ENCODE data around the gene HTR5A. TPM values are rescaled to one million over a fixed set of nuclear protein-coding genes. Genes with fewer than 3 reads are reported as not detected.
"Not testable (repeated sequence)": the region's sequence is repeated elsewhere in the genome, so short reads cannot be mapped to it uniquely, and the experiment has no call there.

Gene HTR5A
- polyA plus RNA-seq (ENCODE audit: low read depth in 6 of 6), result not detected

DNA sequence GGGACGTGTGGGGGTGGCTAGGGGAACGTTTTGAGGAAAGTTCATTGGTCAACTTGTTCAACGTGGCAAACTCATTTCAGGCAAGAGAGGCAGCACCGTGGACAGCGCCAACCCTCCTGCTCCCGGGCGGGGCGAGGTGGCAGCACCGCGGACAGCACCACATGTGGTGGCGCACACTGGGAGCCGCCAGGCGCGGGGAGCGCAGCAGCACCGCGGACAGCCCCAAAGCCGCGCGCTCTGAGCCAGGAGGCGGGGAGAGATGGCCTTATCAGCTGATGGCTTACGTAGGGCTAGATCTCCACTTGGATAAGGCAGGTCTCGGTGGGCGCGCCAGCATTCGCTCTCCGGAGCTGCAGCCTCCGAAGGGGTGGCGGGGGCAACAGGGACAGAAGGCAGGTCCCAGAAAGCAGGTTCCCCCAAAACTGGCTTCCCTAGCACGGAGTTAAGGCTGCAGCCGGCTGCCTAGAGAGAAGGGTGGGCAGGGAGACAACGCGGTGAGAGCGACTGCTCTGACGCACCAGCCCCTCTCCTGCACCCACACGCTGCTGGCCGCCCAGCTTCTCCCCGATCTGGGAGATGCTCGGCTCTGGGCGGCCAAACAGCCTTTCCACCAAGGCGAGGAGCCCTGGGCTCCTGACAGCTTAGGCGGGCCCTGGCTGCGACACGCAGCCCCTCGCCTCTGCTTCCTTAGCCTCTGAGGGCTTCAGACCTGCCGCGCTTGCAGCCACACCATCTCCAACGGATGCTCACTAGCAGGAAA lies at the start of gene HTR5A:
Gene HTR5A (plus strand): TSS at position 333 of the 760 bp plus-strand sequence. CDS start 576 bp downstream, outside the sequence.
- peaks cover 0 to 8% (median 0%) of the 10 kb centered on the region in 7 donors for H3K9me3 Mint-ChIP-seq
- ATAC-seq (ENCODE audit: low read depth in 2 of 2) (peak; percentile 61 to 63), DNase-seq (peak; percentile 37)
- H3K27me3 Mint-ChIP-seq, result peaks cover 60 to 65% (median 63%) of the 10 kb centered on the region in 3 donors
- no peaks in the 10 kb centered on the region for H3K36me3 Mint-ChIP-seq
- H3K27ac Mint-ChIP-seq, result peak within 1 kb of the TSS in 1 of 6 donors; percentile 63
- H3K4me3 Mint-ChIP-seq, result no peak within 1 kb of the TSS
- H3K4me1 Mint-ChIP-seq, result no peaks in the 10 kb centered on the region

DNA sequence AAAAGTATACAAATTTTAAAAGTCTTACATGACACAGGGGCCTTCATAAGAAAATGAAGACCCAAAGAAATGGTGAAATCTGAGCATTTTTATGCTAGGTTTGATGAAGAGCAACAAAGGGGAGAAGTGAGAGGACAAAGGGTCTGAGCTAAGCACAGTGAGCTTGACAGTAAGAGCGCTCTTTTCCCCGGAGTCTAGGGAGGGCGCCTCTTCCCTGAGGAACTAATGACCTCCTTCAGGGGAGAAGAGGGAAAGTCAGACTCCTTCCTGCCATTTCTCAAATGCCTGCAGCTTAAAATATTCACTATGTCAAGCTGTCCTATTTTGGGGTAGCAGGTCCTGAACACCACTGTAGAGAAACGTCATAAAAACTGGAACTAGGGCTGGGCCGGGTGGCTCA lies 49.1 kb upstream of the HTR5A start:
- Mint-ChIP-seq H3K27me3 (peaks cover 0 to 28% (median 22%) of the 10 kb centered on the region in 3 donors), H3K36me3 (no peaks in the 10 kb centered on the region), H3K4me1 (no peaks in the 10 kb centered on the region), H3K4me3 (no peak overlapping the region), H3K27ac (no peak overlapping the region), H3K9me3 (peaks cover 0 to 2% (median 0%) of the 10 kb centered on the region in 7 donors)
- no peak for DNase-seq
- no peak for ATAC-seq (ENCODE audit: low read depth in 2 of 2)

DNA sequence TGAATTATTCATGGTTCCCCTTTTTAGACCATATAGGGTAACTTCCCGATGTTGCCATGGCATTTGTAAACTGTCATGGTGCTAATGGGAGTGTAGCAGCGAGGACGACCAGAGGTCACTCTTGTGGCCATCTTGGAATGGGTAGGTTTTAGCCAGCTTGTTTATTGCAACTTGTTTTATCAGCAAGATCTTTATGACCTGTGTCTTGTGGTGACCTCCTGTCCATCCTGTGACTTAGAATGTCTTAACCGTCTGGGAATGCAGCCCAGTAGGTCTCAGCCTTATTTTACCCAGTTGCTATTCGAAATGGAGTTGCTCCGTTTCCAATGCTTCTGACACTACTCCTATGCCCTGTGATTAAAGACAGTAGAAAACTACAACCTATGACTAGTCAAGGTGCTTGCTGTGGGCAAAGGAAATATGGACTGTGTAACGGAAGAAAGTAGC lies 48.4 kb upstream of the HTR5A start:
- Mint-ChIP-seq H3K4me1 (no peaks in the 10 kb centered on the region), H3K27ac (no peak overlapping the region), H3K36me3 (no peaks in the 10 kb centered on the region), H3K4me3 (no peak overlapping the region), H3K27me3 (peaks cover 0 to 28% (median 23%) of the 10 kb centered on the region in 3 donors), H3K9me3 (peaks cover 0 to 2% (median 0%) of the 10 kb centered on the region in 7 donors)
- ATAC-seq (ENCODE audit: low read depth in 2 of 2) (no peak), DNase-seq (no peak)

DNA sequence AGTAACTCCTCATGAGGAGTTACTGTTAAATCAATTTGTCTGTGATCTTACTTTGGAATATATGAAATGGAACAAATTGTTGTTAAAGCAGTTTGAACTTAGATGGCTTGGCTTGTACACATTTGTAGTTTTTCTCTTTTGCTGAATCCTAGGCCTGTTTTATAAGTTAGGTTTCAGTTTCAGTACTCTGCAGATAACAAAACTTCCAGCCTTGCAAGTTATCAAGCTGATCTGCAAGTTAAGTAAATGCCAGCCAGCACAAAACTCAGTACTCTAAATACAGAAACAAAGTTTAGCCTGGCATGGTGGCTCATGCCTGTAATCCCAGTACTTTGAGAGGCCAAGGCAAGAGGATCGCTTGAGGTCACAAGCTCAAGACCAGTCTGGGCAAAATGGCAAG lies 42.2 kb upstream of the HTR5A start:
- no peak overlapping the region for H3K4me3 Mint-ChIP-seq
- ATAC-seq (ENCODE audit: low read depth in 2 of 2), result no peak

DNA sequence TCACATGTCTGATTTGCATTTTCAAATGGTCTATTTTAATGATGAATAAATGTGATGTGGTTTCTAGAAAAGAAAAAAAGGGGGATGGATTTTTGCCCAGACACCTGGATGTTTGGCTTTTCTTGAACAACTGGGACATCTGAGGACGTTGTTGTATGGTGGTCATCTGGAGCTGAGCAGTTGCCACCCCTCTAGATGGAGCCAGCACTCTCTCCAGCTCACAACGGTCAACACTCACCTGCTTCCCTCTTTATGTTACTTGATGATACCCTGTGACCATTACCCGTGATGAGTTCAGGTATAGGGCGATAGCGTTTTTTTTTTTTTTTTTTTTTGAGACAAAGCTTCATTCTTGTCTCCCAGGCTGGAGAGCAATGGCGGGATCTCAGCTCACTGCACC lies 37.1 kb upstream of the HTR5A start:
- Mint-ChIP-seq H3K36me3 (peaks cover 0 to 6% of the 10 kb centered on the region in 2 donors), H3K4me3 (peak overlapping the region in 1 of 8 donors; percentile 29), H3K4me1 (no peaks in the 10 kb centered on the region), H3K27ac (no peak overlapping the region), H3K9me3 (peaks cover 5 to 34% (median 9%) of the 10 kb centered on the region in 7 donors), H3K27me3 (peaks cover 7 to 25% (median 16%) of the 10 kb centered on the region in 3 donors)
- ATAC-seq (ENCODE audit: low read depth in 2 of 2), result no peak
- no peak for DNase-seq

More for the DNA sequence above, 42.2 kb upstream of the HTR5A start:
- H3K4me1 Mint-ChIP-seq, result no peaks in the 10 kb centered on the region
- H3K27me3 Mint-ChIP-seq, result peaks cover 5 to 47% (median 31%) of the 10 kb centered on the region in 3 donors
- no peak overlapping the region for H3K27ac Mint-ChIP-seq
- H3K9me3 Mint-ChIP-seq, result peaks cover 0 to 23% (median 4%) of the 10 kb centered on the region in 7 donors
- H3K36me3 Mint-ChIP-seq, result no peaks in the 10 kb centered on the region
- DNase-seq, result no peak

DNA sequence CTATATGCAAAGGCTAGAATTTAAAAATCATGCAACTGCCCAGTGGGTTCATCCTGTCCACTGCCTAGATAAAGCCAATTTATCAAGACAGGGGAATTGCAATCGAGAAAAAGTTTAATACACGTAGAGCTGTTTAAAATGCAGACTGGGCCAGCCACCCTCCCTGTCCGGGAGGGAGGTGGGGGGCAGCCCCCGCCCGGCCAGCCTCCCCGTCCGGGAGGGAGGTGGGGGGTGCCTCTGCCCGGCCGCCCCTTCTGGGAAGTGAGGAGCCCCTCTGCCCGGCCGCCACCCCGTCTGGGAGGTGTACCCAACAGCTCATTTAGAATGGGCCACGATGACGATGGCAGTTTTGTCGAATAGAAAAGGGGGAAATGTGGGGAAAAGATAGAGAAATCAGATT lies 35.6 kb upstream of the HTR5A start:
- not testable (repeated sequence) for H3K36me3 Mint-ChIP-seq; H3K4me3 Mint-ChIP-seq; DNase-seq; ATAC-seq (ENCODE audit: low read depth in 2 of 2); H3K4me1 Mint-ChIP-seq; H3K27ac Mint-ChIP-seq
- H3K9me3 Mint-ChIP-seq, result peaks cover 6 to 35% (median 16%) of the 10 kb centered on the region in 7 donors
- peaks cover 7 to 20% (median 16%) of the 10 kb centered on the region in 3 donors for H3K27me3 Mint-ChIP-seq

DNA sequence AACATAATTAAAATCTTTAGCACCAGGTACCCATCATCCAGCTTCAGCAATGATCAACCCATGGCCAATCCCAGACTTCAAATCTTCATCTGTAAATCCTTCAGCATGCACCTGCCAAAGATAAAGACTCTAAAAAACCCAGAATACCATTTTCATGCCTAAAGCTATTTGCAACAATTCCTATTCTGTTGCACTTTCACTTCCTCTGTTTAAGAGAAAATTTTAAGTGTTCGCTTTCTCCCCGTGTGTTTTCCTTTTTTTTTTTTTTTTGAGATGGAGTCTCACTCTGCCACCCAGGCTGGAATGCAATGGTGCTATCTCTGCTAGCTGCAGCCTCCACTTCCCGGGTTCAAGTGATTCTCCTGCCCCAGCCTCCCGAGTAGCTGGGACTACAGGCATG lies 31.8 kb upstream of the HTR5A start:
- no peak for DNase-seq

DNA sequence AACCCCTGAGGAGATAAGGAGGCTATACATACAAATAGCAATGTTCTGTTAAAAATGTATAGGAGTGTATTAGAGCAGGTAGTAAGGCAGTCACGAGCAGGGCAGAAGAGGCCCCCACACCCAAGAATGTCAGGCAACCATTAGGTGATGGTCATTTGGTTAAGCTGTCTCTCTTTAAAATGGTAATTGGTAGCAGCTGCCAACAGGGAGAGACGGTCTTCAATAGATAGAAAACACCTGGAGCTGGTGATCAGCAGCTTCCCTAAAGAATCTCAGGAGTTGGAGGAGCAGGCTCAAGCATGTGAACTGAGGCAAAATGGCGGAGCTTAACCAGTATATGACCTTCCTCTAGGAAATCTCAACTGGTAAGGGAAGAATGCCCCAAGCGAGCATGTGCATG lies 26.4 kb upstream of the HTR5A start:
- H3K4me3 Mint-ChIP-seq, result no peak overlapping the region
- no peaks in the 10 kb centered on the region for H3K4me1 Mint-ChIP-seq
- ATAC-seq (ENCODE audit: low read depth in 2 of 2), result no peak
- peaks cover 15 to 25% (median 22%) of the 10 kb centered on the region in 3 donors for H3K27me3 Mint-ChIP-seq
- no peak for DNase-seq
- H3K27ac Mint-ChIP-seq, result no peak overlapping the region
- peaks cover 2 to 9% (median 7%) of the 10 kb centered on the region in 7 donors for H3K9me3 Mint-ChIP-seq
- peaks cover 0 to 8% of the 10 kb centered on the region in 2 donors for H3K36me3 Mint-ChIP-seq

More for the DNA sequence above, 31.8 kb upstream of the HTR5A start:
- H3K4me1 Mint-ChIP-seq, result no peaks in the 10 kb centered on the region
- no peak overlapping the region for H3K27ac Mint-ChIP-seq
- peaks cover 11 to 18% (median 15%) of the 10 kb centered on the region in 3 donors for H3K27me3 Mint-ChIP-seq
- peaks cover 4 to 26% (median 17%) of the 10 kb centered on the region in 7 donors for H3K9me3 Mint-ChIP-seq
- ATAC-seq (ENCODE audit: low read depth in 2 of 2), result no peak
- H3K4me3 Mint-ChIP-seq, result no peak overlapping the region
- peaks cover 8 to 9% of the 10 kb centered on the region in 2 donors for H3K36me3 Mint-ChIP-seq

DNA sequence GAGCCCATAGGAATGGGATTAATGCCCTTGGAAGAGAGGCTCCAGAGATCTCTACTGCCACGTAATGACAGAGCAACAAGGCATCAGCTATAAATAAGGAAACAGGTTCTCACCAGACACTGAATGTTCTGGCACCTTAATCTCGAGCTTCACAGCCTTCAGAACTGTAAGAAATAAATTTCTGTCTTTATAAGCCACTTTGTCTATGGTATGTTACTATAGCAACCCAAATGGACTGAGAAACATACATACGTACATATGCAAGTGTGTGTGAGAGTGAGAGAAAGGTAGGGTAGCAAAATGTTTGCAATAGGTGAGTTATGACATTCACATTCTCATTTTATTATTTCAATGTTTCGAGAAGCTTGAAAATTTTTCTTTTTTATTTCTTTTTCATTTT lies 22.1 kb upstream of the HTR5A start:
- Mint-ChIP-seq H3K36me3 (no peaks in the 10 kb centered on the region), H3K27me3 (peaks cover 4 to 33% (median 33%) of the 10 kb centered on the region in 3 donors), H3K27ac (peak overlapping the region in 1 of 6 donors; percentile 71), H3K4me3 (no peak overlapping the region), H3K4me1 (no peaks in the 10 kb centered on the region), H3K9me3 (peaks cover 0 to 3% (median 0%) of the 10 kb centered on the region in 7 donors)
- no peak for ATAC-seq (ENCODE audit: low read depth in 2 of 2)
- no peak for DNase-seq

DNA sequence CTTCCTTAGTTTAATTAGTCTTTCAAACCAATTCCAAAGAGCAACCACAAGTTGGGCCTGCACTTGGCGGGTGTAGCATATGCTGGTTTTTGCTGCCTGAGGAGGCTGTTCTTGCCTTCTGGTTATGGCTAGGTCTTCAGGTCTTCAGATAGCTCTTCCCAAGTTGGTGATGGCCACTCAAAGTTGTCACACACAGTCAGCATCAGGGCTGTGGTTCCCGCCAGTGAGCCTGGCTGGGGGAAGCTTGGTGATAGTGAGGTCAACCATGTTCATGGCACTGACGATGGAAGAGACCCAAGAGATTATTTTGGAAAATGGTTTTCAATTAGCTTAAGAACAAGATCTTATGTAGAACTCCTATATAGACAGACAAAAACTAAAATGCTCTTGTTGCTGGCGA lies 18.8 kb upstream of the HTR5A start:
- Mint-ChIP-seq H3K4me1 (no peaks in the 10 kb centered on the region), H3K27me3 (peaks cover 13 to 27% (median 23%) of the 10 kb centered on the region in 3 donors), H3K4me3 (no peak overlapping the region), H3K27ac (no peak overlapping the region), H3K9me3 (no peaks in the 10 kb centered on the region), H3K36me3 (no peaks in the 10 kb centered on the region)
- no peak for DNase-seq
- no peak for ATAC-seq (ENCODE audit: low read depth in 2 of 2)

DNA sequence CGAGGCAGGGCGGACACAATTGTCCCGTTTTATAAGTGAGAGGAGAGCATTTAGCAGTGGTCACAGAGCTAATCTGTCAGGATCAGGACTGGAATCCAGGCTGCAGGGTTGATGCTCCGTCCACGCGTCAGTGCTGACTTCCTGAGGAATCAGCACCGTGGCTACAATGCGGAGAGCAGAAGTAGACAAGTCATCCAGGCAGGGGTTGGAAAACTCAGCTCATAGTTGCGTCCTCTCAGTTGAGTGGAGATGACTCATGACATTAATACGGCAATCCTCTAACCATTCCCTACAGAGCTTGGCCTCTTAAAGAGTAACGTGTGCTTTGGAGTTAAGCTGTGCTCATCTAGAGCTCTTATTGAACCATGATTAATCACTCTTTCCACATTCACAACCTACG lies 17.1 kb upstream of the HTR5A start:
- Mint-ChIP-seq H3K4me3 (no peak overlapping the region), H3K36me3 (no peaks in the 10 kb centered on the region), H3K27ac (no peak overlapping the region), H3K27me3 (peaks cover 13 to 29% (median 27%) of the 10 kb centered on the region in 3 donors), H3K4me1 (no peaks in the 10 kb centered on the region), H3K9me3 (no peaks in the 10 kb centered on the region)
- ATAC-seq (ENCODE audit: low read depth in 2 of 2), result no peak
- no peak for DNase-seq

DNA sequence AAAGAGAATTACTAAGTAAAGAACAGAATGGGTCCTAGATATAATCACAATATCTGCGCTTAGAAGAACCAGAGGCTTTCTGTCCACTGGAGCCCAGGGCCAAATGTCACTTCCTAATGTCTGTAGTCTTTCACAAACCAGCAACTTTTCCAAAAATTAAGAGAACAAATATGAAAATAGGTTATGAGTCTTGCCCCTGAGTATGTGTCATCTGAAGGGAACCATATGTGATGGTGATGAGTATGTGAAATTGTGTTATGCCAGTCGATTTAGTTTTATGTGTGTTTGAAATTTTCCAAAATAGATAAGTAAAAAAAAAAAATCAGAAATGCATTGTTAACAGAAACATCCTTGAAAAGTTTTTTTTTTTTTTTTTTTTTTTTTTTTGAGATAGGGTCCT lies 15.4 kb upstream of the HTR5A start:
- no peak overlapping the region for H3K4me3 Mint-ChIP-seq

DNA sequence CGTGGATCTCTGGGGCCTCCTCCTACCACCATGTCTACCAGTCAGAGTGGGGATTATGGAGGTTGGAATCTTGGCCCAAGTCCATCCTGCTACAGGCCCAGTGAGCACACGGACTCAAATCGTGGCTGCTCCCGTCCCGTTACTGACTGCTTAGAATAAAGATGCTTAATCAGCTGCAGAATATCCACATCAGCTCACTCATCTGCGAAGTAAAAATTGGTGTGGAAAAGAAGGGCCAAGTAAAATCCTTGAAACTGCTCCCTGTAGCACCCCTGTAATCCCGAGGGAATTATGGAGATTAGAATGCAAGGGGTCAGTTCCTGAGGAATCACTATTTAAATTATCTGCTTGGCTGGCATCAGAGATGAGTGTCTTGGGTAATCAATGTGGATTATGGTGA lies 13.0 kb upstream of the HTR5A start:
- Mint-ChIP-seq H3K36me3 (no peaks in the 10 kb centered on the region), H3K9me3 (no peaks in the 10 kb centered on the region), H3K4me1 (no peaks in the 10 kb centered on the region), H3K4me3 (no peak overlapping the region), H3K27me3 (peaks cover 33 to 52% (median 50%) of the 10 kb centered on the region in 3 donors), H3K27ac (no peak overlapping the region)
- DNase-seq (no peak), ATAC-seq (ENCODE audit: low read depth in 2 of 2) (no peak)

More for the DNA sequence above, 15.4 kb upstream of the HTR5A start:
- no peaks in the 10 kb centered on the region for H3K4me1 Mint-ChIP-seq
- no peak for ATAC-seq (ENCODE audit: low read depth in 2 of 2)
- no peaks in the 10 kb centered on the region for H3K9me3 Mint-ChIP-seq
- no peak overlapping the region for H3K27ac Mint-ChIP-seq
- H3K36me3 Mint-ChIP-seq, result no peaks in the 10 kb centered on the region
- no peak for DNase-seq
- H3K27me3 Mint-ChIP-seq, result peaks cover 22 to 40% (median 33%) of the 10 kb centered on the region in 3 donors

DNA sequence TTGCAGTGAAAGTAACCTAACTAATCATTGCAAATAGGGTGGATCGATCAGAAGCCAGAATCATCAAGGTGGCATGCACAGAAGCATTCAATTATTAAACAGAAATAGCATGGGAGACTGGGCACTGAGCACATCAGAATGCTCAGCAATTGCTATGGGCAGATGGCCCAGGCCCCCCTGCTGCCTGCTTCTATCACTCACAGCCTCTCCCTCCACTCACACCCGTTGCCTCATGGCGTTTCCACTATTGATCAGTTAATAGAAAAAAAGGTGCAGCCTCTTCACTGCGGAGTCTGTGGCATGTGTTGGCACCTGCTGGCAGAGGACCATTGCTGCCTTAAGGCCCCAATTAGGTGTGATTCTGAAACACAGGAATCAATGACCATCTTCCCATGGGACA lies 11.2 kb upstream of the HTR5A start:
- DNase-seq (no peak), ATAC-seq (ENCODE audit: low read depth in 2 of 2) (no peak)
- H3K4me3 Mint-ChIP-seq, result no peak overlapping the region
- no peaks in the 10 kb centered on the region for H3K9me3 Mint-ChIP-seq
- H3K27me3 Mint-ChIP-seq, result peaks cover 33 to 51% (median 47%) of the 10 kb centered on the region in 3 donors
- H3K4me1 Mint-ChIP-seq, result no peaks in the 10 kb centered on the region
- H3K27ac Mint-ChIP-seq, result no peak overlapping the region
- no peaks in the 10 kb centered on the region for H3K36me3 Mint-ChIP-seq

Data from naive B cell (primary cell).